DOHH2 (cell line): Measurements from ENCODE around the gene RAX2.

Source experiments
- H3F3A ChIP-seq: fragments of 200-600 bp; sonication (generic), shearing (Covaris generic); 2 replicates; pipeline ENCODE4 v1.6.0; 2016; ENCODE audit warnings: antibody characterized with exemption, mild to moderate bottlenecking; ENCODE audit not compliant: control insufficient read depth, insufficient read depth
- H3K27ac ChIP-seq: fragments of 200-600 bp; sonication (generic); 2 replicates; pipeline ENCODE4 v1.5.1; 2014; ENCODE audit warnings: low read depth, mild to moderate bottlenecking, low read length, moderate library complexity
- H3K27me3 ChIP-seq: fragments of 200-600 bp; sonication (generic); 2 replicates; pipeline ENCODE4 v1.6.1; 2014; ENCODE audit warnings: mild to moderate bottlenecking, low read length, mixed read lengths; ENCODE audit not compliant: control insufficient read depth
- H3K36me3 ChIP-seq: fragments of 200-600 bp; sonication (generic); 2 replicates; pipeline ENCODE4 v1.6.1; 2014; ENCODE audit warnings: mild to moderate bottlenecking, low read length, moderate library complexity, mixed read lengths; ENCODE audit not compliant: control insufficient read depth
- H3K4me1 ChIP-seq: fragments of 200-600 bp; sonication (generic); 2 replicates; pipeline ENCODE4 v1.6.1; 2014; ENCODE audit warnings: mild to moderate bottlenecking, low read length, mixed read lengths; ENCODE audit not compliant: control insufficient read depth
- H3K4me2 ChIP-seq: fragments of 200-600 bp; sonication (generic); 2 replicates; pipeline ENCODE4 v1.6.0; 2014; ENCODE audit warnings: mild to moderate bottlenecking, low read length, moderate library complexity
- H3K4me3 ChIP-seq: fragments of 200-600 bp; sonication (generic); 2 replicates; pipeline ENCODE4 v1.5.1; 2014; ENCODE audit warnings: mild to moderate bottlenecking, low read length, mixed read lengths
- H3K79me2 ChIP-seq: fragments of 200-600 bp; sonication (generic); 2 replicates; pipeline ENCODE4 v1.6.1; 2014; ENCODE audit warnings: mild to moderate bottlenecking, low read length, mixed read lengths; ENCODE audit not compliant: control insufficient read depth
- H3K9me2 ChIP-seq: fragments of 200-600 bp; sonication (generic); replicated peaks from 2 replicates; pipeline ENCODE4 v1.6.1; 2014; ENCODE audit warnings: mild to moderate bottlenecking, low read length, mixed read lengths; ENCODE audit not compliant: control insufficient read depth
- H3K9me3 ChIP-seq: fragments of 200-600 bp; sonication (generic); 2 replicates; pipeline ENCODE4 v1.6.1; 2014; ENCODE audit warnings: antibody characterized with exemption, low read length, mixed read lengths; ENCODE audit not compliant: control insufficient read depth, insufficient read depth
- H4K20me1 ChIP-seq: fragments of 200-600 bp; sonication (generic); 2 replicates; pipeline ENCODE4 v1.6.0; 2014; ENCODE audit warnings: low read depth, mild to moderate bottlenecking, antibody characterized with exemption, low read length, moderate library complexity; ENCODE audit not compliant: control insufficient read depth, insufficient read depth
- EZH2phosphoT487 ChIP-seq: fragments of 200-600 bp; sonication (generic); IDR thresholded peaks from 2 replicates; pipeline ENCODE4 v1.6.1; 2017; ENCODE audit warnings: borderline replicate concordance, mild to moderate bottlenecking, antibody characterized with exemption, low read length, moderate library complexity, mixed read lengths
- TF ChIP-seq, protein P1 (sequence below): fragments of 200-600 bp; sonication (generic); IDR thresholded peaks from one replicate; pipeline ENCODE4 v1.5.1; 2014; ENCODE audit warnings: antibody characterized with exemption, mild to moderate bottlenecking, low read depth, low read length; ENCODE audit not compliant: poor library complexity, severe bottlenecking

The RAX2 gene

DNA sequence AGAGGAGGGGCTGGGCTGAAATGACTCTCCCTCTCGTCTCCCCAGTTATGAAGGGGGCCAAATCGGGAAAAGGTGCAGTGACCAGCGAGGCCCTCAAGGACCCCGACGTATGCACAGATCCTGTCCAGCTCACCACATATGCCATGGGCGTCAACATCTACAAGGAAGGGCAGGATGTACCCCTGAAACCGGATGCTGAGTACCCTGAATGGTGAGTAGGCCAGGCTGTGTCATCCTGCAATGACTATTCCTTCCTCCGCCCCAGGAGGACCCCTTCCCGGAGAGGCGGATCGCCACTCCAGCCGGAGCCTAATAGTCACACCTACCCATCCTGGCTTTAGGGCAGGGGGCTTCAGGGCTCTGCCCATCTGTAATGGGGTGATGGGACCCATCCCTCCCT is 6.9 kb downstream of the RAX2 start:
- Histone ChIP-seq H3K36me3 (peaks cover 17% of the 10 kb centered on the region), H3K4me3 (no peak overlapping the region), H3K9me2 (no peaks in the 10 kb centered on the region), H3K79me2 (peaks cover 25% of the 10 kb centered on the region), H3K9me3 (no peaks in the 10 kb centered on the region), H3K27me3 (no peaks in the 10 kb centered on the region), H3K4me2 (no peak overlapping the region), H4K20me1 (no peaks in the 10 kb centered on the region), H3K27ac (no peak overlapping the region), H3K4me1 (peaks cover 13% of the 10 kb centered on the region), H3F3A (peaks cover 7% of the 10 kb centered on the region)
- TF ChIP-seq, protein P1, sequence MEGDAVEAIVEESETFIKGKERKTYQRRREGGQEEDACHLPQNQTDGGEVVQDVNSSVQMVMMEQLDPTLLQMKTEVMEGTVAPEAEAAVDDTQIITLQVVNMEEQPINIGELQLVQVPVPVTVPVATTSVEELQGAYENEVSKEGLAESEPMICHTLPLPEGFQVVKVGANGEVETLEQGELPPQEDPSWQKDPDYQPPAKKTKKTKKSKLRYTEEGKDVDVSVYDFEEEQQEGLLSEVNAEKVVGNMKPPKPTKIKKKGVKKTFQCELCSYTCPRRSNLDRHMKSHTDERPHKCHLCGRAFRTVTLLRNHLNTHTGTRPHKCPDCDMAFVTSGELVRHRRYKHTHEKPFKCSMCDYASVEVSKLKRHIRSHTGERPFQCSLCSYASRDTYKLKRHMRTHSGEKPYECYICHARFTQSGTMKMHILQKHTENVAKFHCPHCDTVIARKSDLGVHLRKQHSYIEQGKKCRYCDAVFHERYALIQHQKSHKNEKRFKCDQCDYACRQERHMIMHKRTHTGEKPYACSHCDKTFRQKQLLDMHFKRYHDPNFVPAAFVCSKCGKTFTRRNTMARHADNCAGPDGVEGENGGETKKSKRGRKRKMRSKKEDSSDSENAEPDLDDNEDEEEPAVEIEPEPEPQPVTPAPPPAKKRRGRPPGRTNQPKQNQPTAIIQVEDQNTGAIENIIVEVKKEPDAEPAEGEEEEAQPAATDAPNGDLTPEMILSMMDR: no peak
- no peak for TF ChIP-seq EZH2phosphoT487

DNA sequence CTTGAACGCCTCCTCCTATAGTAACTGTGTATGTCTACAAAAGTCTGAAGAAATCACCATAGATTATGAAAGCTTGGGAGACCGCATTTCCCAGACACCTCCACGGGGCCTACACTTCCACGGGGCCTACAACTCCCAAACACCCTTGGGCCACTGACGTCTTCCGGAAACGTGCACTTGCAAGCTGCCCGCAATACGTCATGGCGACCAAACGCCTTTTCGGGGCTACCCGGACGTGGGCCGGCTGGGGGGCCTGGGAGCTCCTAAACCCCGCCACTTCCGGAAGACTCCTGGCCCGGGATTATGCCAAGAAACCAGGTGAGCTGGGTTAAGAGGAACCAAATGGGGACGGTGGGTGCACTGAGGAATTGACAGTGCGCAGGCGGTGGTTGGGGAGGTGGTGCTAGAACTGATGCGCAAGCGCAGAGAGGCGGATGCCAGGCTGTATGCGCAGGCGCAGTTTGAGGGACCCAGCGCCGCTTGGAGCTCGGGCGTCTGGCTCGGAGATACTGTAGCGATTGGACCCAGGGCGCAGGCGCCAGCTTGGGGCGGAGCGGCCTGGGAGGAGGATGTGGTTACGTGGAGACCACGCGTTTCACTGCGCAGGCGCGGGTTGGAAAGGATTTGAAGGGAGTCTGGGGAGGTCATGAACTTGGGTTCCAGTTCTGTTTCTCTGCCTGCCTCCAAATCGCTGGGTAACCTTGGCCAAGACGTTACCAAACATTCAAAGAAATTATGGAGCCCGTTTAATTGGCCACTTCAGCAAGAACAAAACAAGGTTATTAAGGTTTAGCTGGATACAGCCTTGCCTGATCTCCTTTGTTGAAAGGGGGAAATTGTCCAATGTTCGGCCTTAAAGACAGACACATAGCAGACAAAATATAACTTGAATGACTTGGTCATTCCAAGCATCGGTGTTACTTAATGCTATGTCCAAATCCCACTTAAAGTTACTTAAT is 9.2 kb downstream of the RAX2 start, which contains the start of gene MRPL54:
Gene MRPL54, plus strand, starts transcription at position 182 of the 959 bp plus-strand sequence. Its CDS starts 19 bp downstream, at position 201.
- H3K36me3 ChIP-seq: peaks cover 30% of the 10 kb centered on the region
- peak within 1 kb of the TSS; percentile 96 for H3K4me3 ChIP-seq
- H3K27me3 ChIP-seq: no peaks in the 10 kb centered on the region
- H3K4me1 ChIP-seq: peaks cover 13% of the 10 kb centered on the region
- H3K27ac ChIP-seq: peak within 1 kb of the TSS; percentile 82
- H3K4me2 ChIP-seq: peak within 1 kb of the TSS; percentile 83
- H3K9me3 ChIP-seq: no peaks in the 10 kb centered on the region
- H3K9me2 ChIP-seq: no peaks in the 10 kb centered on the region
- TF ChIP-seq, protein P1: no peak
- TF ChIP-seq EZH2phosphoT487: no peak
- H4K20me1 ChIP-seq: no peaks in the 10 kb centered on the region
- peaks cover 39% of the 10 kb centered on the region for H3K79me2 ChIP-seq
- peaks cover 7% of the 10 kb centered on the region for H3F3A ChIP-seq

DNA sequence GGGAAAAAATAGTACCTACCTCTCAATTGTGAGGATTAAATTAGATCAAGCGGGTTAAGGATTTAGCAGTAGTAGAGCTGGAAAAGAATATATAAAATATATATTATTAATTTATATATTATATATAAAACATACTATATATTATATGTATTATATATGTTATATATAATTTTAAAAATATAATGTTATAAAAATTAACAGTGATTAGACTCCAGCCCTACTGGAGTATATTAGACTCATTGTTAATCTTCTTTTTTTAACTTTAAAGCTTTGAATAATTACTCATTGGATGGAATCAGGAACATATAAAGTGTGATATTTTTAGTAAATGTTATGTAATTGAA is 9.9 kb downstream of the RAX2 start:
- peak overlapping the region; percentile 96 for H3K4me3 ChIP-seq
- H3K27ac ChIP-seq: peak overlapping the region; percentile 82
- no peak for TF ChIP-seq EZH2phosphoT487
- TF ChIP-seq, protein P1: no peak

More for the DNA sequence above, 9.9 kb downstream of the RAX2 start:
- no peaks in the 10 kb centered on the region for H4K20me1 ChIP-seq
- peaks cover 7% of the 10 kb centered on the region for H3F3A ChIP-seq
- peak overlapping the region; percentile 83 for H3K4me2 ChIP-seq
- peaks cover 39% of the 10 kb centered on the region for H3K79me2 ChIP-seq
- no peaks in the 10 kb centered on the region for H3K9me2 ChIP-seq
- H3K36me3 ChIP-seq: peaks cover 25% of the 10 kb centered on the region
- H3K4me1 ChIP-seq: peaks cover 13% of the 10 kb centered on the region
- no peaks in the 10 kb centered on the region for H3K9me3 ChIP-seq
- H3K27me3 ChIP-seq: no peaks in the 10 kb centered on the region
